ENCODE results near the gene CALB2.

- TF ChIP-seq, protein P1, sequence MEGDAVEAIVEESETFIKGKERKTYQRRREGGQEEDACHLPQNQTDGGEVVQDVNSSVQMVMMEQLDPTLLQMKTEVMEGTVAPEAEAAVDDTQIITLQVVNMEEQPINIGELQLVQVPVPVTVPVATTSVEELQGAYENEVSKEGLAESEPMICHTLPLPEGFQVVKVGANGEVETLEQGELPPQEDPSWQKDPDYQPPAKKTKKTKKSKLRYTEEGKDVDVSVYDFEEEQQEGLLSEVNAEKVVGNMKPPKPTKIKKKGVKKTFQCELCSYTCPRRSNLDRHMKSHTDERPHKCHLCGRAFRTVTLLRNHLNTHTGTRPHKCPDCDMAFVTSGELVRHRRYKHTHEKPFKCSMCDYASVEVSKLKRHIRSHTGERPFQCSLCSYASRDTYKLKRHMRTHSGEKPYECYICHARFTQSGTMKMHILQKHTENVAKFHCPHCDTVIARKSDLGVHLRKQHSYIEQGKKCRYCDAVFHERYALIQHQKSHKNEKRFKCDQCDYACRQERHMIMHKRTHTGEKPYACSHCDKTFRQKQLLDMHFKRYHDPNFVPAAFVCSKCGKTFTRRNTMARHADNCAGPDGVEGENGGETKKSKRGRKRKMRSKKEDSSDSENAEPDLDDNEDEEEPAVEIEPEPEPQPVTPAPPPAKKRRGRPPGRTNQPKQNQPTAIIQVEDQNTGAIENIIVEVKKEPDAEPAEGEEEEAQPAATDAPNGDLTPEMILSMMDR (IDR thresholded peaks at IDR 0.05; ENCODE audit: low read depth, low read length): no peak
- TF ChIP-seq POLR2A (IDR thresholded peaks at IDR 0.05; ENCODE audit: extremely low read depth, insufficient read length): no peak
- no peak for TF ChIP-seq MYC (IDR thresholded peaks at IDR 0.05; ENCODE audit: low read depth, low read length)
- TF ChIP-seq MAX (IDR thresholded peaks at IDR 0.05; ENCODE audit: low read depth, low read length): no peak
Measured at GRCh38 chr16:71413341-71413740, 54.8 kb downstream of the CALB2 start.
